HUES64 (cell line): Measurements from ENCODE around the gene ITGB1.

ENCODE experiments used
- H3K27ac ChIP-seq: 2 replicates; pipeline ENCODE4 v1.7.0; 2013; ENCODE audit warnings: low read depth, low read length, inconsistent platforms
- H3K27me3 ChIP-seq: 2 replicates; pipeline ENCODE4 v1.6.1; 2013; ENCODE audit warnings: mild to moderate bottlenecking, low read length; ENCODE audit not compliant: insufficient read depth
- H3K36me3 ChIP-seq: 2 replicates; pipeline ENCODE4 v1.6.1; 2013; ENCODE audit warnings: mild to moderate bottlenecking, low read length; ENCODE audit not compliant: insufficient read depth
- H3K4me1 ChIP-seq: 2 replicates; pipeline ENCODE4 v1.6.1; 2013; ENCODE audit warnings: mild to moderate bottlenecking, low read length, moderate library complexity; ENCODE audit not compliant: insufficient read depth
- H3K4me3 ChIP-seq: 2 replicates; pipeline ENCODE4 v1.5.1; 2013; ENCODE audit warnings: mild to moderate bottlenecking, low read length, moderate library complexity
- H3K9ac ChIP-seq: 2 replicates; pipeline ENCODE4 v1.6.1; 2013; ENCODE audit warnings: mild to moderate bottlenecking, low read depth, low read length
- H3K9me3 ChIP-seq: 2 replicates; pipeline ENCODE4 v1.6.1; 2013; ENCODE audit warnings: low read depth, low read length; ENCODE audit not compliant: insufficient read depth
- WGBS: fragments of 150-250, 120-280 bp; methylation state at CpG from one replicate; pipeline ENCODE4 v1.1.7; 2013; ENCODE audit warnings: missing lambda C conversion rate; 5-methylcytosine and 5-hydroxymethylcytosine counted together

ITGB1 gene

DNA sequence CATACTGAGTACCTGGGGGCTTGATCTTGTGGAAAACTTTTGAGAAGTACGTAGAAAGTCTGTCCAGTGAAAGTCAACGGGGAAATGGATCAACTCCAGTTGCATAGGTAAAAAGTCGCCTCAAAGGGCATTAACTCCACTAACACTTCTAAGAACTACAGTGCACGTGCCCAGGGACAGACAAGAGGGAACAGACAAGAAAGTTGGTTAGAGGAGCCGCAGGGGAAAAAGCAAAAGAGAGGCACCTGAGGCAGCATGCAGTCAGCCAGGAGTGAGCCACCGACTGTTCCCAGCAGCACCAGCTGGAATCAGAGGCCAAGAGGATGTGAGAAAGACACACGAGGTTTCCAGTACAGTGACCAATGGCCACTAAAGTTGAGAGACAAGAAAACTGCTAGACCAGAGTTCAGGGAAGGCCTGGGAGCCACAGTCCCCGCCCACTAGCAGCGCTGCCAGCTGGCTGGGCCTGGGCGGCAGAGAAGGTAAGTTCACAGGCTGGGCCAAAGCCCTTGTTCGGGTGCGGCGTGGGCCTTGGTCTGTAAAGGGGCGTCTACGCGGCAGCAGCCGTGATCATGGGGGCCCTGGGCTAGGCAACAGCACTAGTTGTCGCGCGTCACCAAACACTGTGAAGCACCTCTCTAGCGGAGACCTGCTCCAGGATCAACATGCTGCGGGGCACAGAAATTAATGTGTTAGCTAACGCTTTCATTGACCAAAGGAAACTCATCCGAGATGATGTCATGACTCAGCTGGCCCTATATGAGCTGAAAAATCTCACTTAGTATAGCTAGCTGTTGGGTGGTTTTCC, 14.0 kb downstream of the ITGB1 start:
- Histone ChIP-seq H3K4me1 (peaks cover 66% of the 10 kb centered on the region), H3K27me3 (no peaks in the 10 kb centered on the region), H3K27ac (peak overlapping the region; percentile 46), H3K36me3 (no peaks in the 10 kb centered on the region), H3K9me3 (no peaks in the 10 kb centered on the region), H3K4me3 (no peak overlapping the region), H3K9ac (peak overlapping the region; percentile 1; the same call in 1 of the 2 replicates)
- WGBS = 84% methylated on average over 24 of the region's 24 CpGs

DNA sequence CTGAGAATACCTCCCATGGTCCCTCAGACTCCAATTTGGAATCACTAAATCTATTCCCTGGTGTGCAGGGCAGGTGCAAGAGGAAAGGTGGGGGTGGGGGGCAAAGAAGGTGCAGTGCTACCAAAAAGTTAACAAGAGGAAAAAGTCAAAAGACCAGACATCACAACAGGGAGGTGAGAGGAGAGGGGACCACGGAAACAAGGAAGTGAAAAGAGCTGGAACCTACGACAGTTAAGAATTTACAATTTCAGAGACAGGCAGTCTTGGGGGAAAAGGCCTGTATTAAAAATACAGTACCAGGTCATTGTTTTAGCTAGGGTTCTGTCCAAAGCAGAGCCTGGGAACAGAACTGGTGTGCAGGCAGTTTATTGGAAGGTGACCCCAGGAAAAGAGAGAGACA, 14.6 kb downstream of the ITGB1 start:
- WGBS = 78% methylated on average over 2 of the region's 2 CpGs
- Histone ChIP-seq H3K27me3 (no peaks in the 10 kb centered on the region), H3K27ac (no peak overlapping the region), H3K4me3 (no peak overlapping the region), H3K4me1 (peaks cover 64% of the 10 kb centered on the region), H3K36me3 (no peaks in the 10 kb centered on the region), H3K9ac (no peak overlapping the region), H3K9me3 (no peaks in the 10 kb centered on the region)

DNA sequence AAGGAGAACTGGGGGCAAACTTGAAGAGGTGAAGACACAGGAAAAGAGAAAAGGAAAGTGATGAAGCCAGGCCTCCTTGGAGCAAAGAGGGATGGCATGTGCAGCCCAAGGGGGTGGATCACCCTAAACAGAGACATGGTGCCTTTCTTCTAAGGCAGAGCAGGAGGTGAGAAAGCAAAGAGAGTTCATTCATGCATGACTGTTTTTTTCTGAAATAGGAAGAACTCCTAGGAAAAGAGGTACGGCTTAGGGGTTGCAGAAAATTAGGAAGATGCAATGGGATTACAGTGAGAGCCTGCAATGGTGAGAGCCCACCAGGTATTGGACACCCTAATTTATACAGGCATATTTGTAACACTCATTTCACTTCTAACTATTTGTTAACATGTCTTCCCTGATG, 15.9 kb downstream of the ITGB1 start:
- 88% methylated on average over 1 of the region's 1 CpG for WGBS
- no peaks in the 10 kb centered on the region for H3K27me3 ChIP-seq
- H3K9me3 ChIP-seq = no peaks in the 10 kb centered on the region
- no peak overlapping the region for H3K4me3 ChIP-seq
- peaks cover 60% of the 10 kb centered on the region for H3K4me1 ChIP-seq
- H3K36me3 ChIP-seq = no peaks in the 10 kb centered on the region
- H3K27ac ChIP-seq = no peak overlapping the region
- no peak overlapping the region for H3K9ac ChIP-seq

DNA sequence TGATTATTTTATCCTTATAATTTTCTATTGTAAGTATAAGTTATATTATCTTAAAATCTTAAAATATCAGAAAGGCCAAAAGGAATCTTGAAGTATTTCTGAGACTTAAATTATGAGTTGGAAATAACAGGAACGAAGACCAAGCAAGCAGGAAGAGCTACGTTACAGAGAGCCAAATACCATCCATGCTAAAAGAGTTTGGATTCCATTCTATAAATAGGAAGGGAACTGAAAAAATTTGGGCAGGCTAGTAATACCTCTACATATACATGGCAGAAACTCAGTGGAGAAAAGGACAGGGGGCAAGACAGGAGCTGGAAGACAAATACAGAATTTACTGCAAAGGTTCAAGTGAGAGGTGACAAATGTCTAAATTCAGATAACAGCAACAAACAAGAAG, 16.7 kb downstream of the ITGB1 start:
- 85% methylated on average over 2 of the region's 2 CpGs for WGBS
- Histone ChIP-seq H3K9ac (no peak overlapping the region), H3K9me3 (no peaks in the 10 kb centered on the region), H3K4me1 (peaks cover 58% of the 10 kb centered on the region), H3K27ac (no peak overlapping the region), H3K4me3 (no peak overlapping the region), H3K27me3 (no peaks in the 10 kb centered on the region), H3K36me3 (no peaks in the 10 kb centered on the region)

DNA sequence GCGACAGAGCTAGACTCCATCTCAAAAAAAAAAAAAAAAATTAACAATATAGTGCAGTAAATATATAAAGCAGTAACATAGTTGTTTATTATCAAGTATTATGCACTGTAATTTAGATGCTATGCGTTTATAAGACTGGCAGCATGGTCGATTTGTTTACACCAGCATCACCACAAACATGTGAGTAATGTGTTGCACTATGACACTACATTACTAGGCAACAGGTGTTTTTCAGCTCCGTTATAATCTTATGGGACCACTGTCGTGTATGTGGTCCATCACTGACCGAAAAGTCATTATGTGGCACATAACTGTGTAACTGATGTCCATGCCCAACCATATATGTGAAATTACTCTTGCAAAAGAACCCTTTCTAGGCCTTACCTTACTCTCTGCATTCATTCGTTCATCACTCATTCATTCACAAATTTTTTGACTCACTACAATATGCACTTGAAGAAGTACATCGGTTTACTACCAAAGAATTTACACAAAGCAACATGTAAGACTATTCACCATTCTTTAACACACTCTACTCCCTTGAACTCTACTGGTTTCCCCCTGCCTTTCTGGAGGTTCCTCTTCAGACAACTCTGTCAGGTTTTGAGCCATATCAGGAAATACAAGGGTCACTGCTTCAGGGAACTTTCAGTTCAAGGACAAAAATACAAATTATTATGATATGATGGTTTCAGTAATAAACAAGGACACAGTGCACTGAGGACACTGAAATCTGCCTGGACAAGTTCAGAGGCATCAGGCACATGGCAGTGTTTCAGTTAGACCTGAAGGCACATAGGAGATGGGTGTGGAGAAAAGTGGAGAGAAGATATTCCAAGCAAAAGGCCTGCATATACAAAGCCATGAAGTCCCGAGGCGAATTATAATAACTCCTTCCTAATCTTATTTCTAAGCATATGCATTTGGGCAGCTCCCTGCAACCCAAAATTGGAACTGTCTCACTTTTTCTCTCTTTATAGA, 17.4 kb downstream of the ITGB1 start:
- 93% methylated on average over 9 of the region's 10 CpGs for WGBS
- Histone ChIP-seq H3K9me3 (no peaks in the 10 kb centered on the region), H3K4me3 (no peak overlapping the region), H3K27ac (no peak overlapping the region), H3K4me1 (peaks cover 53% of the 10 kb centered on the region), H3K9ac (no peak overlapping the region), H3K27me3 (no peaks in the 10 kb centered on the region), H3K36me3 (no peaks in the 10 kb centered on the region; the same call in 1 of the 2 replicates)

DNA sequence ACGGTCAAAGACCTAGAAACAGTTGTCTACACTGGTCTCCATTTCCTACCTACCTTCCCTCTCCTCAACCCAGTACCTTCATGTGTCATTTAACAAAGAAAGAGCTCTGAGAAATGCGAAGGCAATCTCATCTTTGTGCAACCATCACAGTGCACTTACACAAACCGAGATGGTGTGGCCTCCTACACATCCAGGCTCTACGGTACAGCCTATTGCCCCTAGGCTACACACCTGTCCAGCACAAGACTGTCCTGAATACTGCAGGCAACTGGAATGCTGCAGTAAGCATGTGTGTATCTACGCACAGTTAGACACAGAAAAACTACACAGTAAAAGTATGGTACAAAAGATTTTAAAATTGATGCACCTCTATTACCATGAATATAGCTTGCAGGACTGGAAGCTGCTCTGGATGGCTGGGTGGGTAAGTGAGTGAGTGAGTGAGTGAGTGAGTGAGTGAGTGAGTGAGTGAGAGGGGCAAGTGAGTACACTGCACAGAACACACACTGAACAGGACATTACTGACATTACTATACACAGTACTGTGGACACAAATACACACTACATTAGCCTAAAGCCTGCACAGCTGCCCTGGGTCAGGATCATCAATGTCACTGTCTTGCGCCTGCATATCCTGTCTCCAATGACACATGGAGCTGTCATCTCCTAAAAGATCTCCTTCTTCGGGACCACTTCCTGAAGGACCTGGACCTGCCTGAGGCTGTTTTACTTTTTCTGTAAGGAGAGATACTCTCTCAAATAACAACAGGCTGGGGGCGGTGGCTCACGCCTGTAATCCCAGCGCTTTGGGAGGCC, 18.5 kb downstream of the ITGB1 start:
- H3K36me3 ChIP-seq = peaks cover 10% of the 10 kb centered on the region
- no peak overlapping the region for H3K9ac ChIP-seq
- no peaks in the 10 kb centered on the region for H3K9me3 ChIP-seq
- no peaks in the 10 kb centered on the region for H3K27me3 ChIP-seq
- H3K4me1 ChIP-seq = peaks cover 46% of the 10 kb centered on the region
- no peak overlapping the region for H3K4me3 ChIP-seq
- H3K27ac ChIP-seq = no peak overlapping the region
- 89% methylated on average over 10 of the region's 10 CpGs for WGBS

DNA sequence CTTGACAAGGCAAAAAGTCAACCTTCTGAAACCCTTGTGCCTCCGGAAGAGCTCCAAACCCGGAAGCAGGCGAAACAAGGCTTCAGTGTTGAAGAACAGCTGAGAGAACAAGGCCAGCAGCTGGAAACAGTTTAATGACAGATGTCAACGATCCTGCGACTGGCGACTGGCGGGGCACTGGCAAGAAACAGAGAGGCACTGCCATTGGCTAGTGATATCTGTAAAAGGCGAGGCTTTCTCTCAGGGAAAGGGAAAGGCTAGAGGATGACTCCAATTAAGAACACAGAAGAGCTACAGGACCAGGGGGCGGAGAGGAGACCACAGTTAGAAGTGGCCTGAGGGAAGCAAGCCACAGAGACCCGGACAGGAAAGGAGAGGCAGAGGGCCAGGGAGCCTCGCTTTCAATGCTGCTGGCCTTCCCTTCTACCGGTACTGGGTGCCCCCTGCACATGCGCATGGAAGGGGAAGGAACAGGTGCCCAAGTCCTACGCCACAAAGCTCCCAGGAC, 19.4 kb downstream of the ITGB1 start:
- H3K36me3 ChIP-seq = peaks cover 19% of the 10 kb centered on the region
- H3K27me3 ChIP-seq = no peaks in the 10 kb centered on the region
- H3K9ac ChIP-seq = no peak overlapping the region
- H3K4me3 ChIP-seq = no peak overlapping the region
- WGBS = 66% methylated on average over 14 of the region's 14 CpGs
- no peak overlapping the region for H3K27ac ChIP-seq
- no peaks in the 10 kb centered on the region for H3K9me3 ChIP-seq
- H3K4me1 ChIP-seq = peaks cover 37% of the 10 kb centered on the region

DNA sequence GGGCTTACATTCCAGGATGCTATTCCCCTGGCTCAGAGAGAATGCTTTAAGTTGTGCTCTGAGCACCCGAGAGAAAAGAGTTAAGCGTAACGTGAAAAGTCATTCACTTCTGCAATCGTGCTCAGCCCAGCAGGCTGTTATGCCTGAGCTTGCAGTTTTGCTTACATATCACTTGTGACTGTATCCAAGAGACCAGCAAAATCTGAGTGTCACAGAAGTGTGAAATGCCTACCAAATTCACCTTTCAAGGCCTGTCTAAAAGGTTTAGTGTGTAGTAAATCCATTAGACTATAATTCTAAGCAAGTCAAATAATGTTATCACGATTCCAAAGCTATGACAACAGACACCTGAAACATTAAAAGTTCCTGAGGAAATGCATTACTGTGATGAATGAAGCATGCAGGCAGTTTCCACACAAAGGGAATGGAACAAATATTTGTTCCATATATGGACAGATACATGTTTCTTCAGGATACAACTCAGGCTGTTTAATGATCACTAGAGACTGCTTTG, 20.1 kb downstream of the ITGB1 start:
- 64% methylated on average over 4 of the region's 5 CpGs for WGBS
- peaks cover 33% of the 10 kb centered on the region for H3K4me1 ChIP-seq

DNA sequence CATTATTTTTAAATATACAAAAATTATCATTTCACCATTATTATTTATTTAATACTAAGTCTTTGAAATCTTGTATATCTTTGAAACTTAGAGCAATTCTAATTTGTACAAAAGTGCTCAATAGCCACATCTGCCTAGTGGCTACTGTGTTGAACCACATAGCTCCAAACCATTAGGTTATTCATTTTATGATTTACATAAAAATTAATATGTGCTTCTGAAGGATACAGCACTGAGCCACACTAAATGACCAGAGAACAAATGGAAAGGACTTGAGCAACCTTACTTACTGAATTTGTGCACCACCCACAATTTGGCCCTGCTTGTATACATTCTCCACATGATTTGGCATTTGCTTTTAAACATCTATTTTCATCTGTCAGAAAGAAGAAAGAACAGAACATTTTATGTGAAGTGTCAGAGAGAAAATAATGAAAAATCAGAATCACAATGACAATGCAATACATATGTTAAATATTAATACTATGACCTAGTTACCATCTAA, 25.8 kb downstream of the ITGB1 start:
- Histone ChIP-seq H3K9ac (no peak overlapping the region), H3K9me3 (no peaks in the 10 kb centered on the region), H3K4me1 (no peaks in the 10 kb centered on the region), H3K27ac (no peak overlapping the region), H3K36me3 (peaks cover 82% of the 10 kb centered on the region), H3K27me3 (no peaks in the 10 kb centered on the region), H3K4me3 (no peak overlapping the region)

More for the DNA sequence above, 20.1 kb downstream of the ITGB1 start:
- no peak overlapping the region for H3K9ac ChIP-seq
- H3K36me3 ChIP-seq = peaks cover 26% of the 10 kb centered on the region
- no peak overlapping the region for H3K27ac ChIP-seq
- H3K4me3 ChIP-seq = no peak overlapping the region
- no peaks in the 10 kb centered on the region for H3K9me3 ChIP-seq
- no peaks in the 10 kb centered on the region for H3K27me3 ChIP-seq

DNA sequence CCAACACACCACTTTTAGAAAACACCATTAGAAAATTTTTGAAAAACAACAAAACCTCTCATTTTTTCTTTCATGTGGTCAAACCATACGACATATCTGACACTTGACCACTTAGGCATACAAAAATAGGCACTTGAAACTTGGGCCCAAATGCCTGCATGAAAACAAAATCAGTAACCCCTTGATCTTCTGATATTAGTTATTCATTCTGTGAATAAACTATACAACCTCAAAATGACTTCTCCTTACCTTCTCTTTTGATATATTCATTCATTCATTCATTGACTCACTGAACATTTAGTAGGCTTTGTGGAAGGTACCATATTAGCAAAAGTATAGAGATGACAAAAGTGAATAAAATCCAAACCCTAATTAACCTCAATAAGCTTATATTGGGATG, 26.4 kb downstream of the ITGB1 start:
- H3K27ac ChIP-seq = no peak overlapping the region
- H3K9me3 ChIP-seq = no peaks in the 10 kb centered on the region; the same call in 1 of the 2 replicates
- H3K4me3 ChIP-seq = no peak overlapping the region
- no peaks in the 10 kb centered on the region for H3K4me1 ChIP-seq
- WGBS = 92% methylated on average over 1 of the region's 1 CpG
- H3K27me3 ChIP-seq = no peaks in the 10 kb centered on the region
- no peak overlapping the region for H3K9ac ChIP-seq
- peaks cover 89% of the 10 kb centered on the region for H3K36me3 ChIP-seq
